MM.1S (cell line): ENCODE data around the gene TCL1B.

Experiments
- CTCF ChIP-seq: fragments of 300-600 bp; sonication (generic); IDR thresholded peaks from 2 replicates; pipeline ENCODE4 v1.5.1; 2016; ENCODE audit warnings: antibody characterized with exemption, low read length, mixed read lengths
- EZH2 ChIP-seq: fragments of 300-600 bp; sonication (generic); optimal IDR thresholded peaks from 2 replicates; pipeline ENCODE3; 2017; ENCODE audit warnings: low read depth, mild to moderate bottlenecking, antibody characterized with exemption, low read length, mixed read lengths
- EZH2phosphoT487 ChIP-seq: fragments of 300-600 bp; sonication (generic); IDR thresholded peaks from 2 replicates; pipeline ENCODE4 v1.6.1; 2018; ENCODE audit warnings: antibody characterized with exemption, low read length

- TF ChIP-seq CTCF (no peak), EZH2 (no peak), EZH2phosphoT487 (no peak)
Measured at GRCh38 chr14:95713596-95714371, 27.6 kb downstream of the TCL1B start, which contains the start of gene TCL1A.
